Heart left ventricle (tissue), 16 donors: ENCODE data around the gene RAB17. TPM values are rescaled to one million over a fixed set of nuclear protein-coding genes. Genes with fewer than 3 reads are reported as not detected.

ENCODE experiments used
- ATAC-seq, 4 donors: fragments of 200-7000 bp; cut with Tn5 transposase; one replicate each; pipeline ENCODE4 v1.9.1; 2020 to 2022; ENCODE audit warnings: moderate library complexity in 4 of 4, mild to moderate bottlenecking in 3 of 4, moderate number of reproducible peaks in 1 of 4
- DNase-seq, 5 donors: peaks; one replicate each; pipeline ENCODE4 v3.0.0-alpha.2; 2020
- H3K27ac ChIP-seq, 12 donors: fragments of 200-600 bp; sonication (generic) in 4 of 12; one replicate each; pipeline versions ENCODE4 v1.5.0 to v1.8.0; 2016 to 2022; ENCODE audit warnings: mild to moderate bottlenecking in 2 of 12
- H3K27me3 ChIP-seq, 9 donors: fragments of 200-600 bp; sonication (generic) in 2 of 9; one replicate each; pipeline versions ENCODE4 v1.5.1 to v1.8.0; 2016 to 2022; ENCODE audit warnings: mild to moderate bottlenecking in 3 of 9
- H3K36me3 ChIP-seq, 9 donors: fragments of 200-600 bp; sonication (generic) in 2 of 9; one replicate each; pipeline versions ENCODE4 v1.5.0 to v1.8.0; 2018 to 2022; ENCODE audit warnings: mild to moderate bottlenecking in 2 of 9
- H3K4me1 ChIP-seq, 12 donors: fragments of 200-600 bp; sonication (generic) in 4 of 12; one replicate each; pipeline versions ENCODE4 v1.5.0 to v1.8.0; 2016 to 2022; ENCODE audit warnings: mild to moderate bottlenecking in 3 of 12
- H3K4me3 ChIP-seq, 12 donors: fragments of 200-600 bp; sonication (generic) in 4 of 12; one replicate each; pipeline versions ENCODE4 v1.5.0 to v1.8.0; 2017 to 2022; ENCODE audit warnings: mild to moderate bottlenecking in 9 of 12, moderate library complexity in 4 of 12
- H3K9me3 ChIP-seq, 12 donors: fragments of 200-600 bp; sonication (generic) in 4 of 12; one replicate each; pipeline versions ENCODE4 v1.5.0 to v1.8.0; 2016 to 2022; ENCODE audit warnings: mild to moderate bottlenecking in 1 of 12
- CTCF ChIP-seq, 12 donors: fragments of 200-600 bp; sonication (generic) in 4 of 12; IDR thresholded peaks; one replicate each; pipeline versions ENCODE4 v1.5.0 to v1.8.0; 2018 to 2022; ENCODE audit warnings: antibody characterized with exemption in 12 of 12, mild to moderate bottlenecking in 5 of 12
- POLR2A ChIP-seq, 2 donors: fragments of 450-650 bp; IDR thresholded peaks; one replicate each; pipeline ENCODE4 v1.6.1; 2017; ENCODE audit warnings: antibody characterized with exemption in 2 of 2, mild to moderate bottlenecking in 2 of 2, moderate library complexity in 2 of 2
- WGBS, 4 donors: extraction: QIAGEN DNeasy Blood & Tissue Kit in 2 of 4; methylation state at CpG; one replicate each; pipeline versions ENCODE4 v1.1.5 to v1.1.7; 2013 to 2018; 5-methylcytosine and 5-hydroxymethylcytosine counted together
- intact Hi-C, 10 donors: fragments of 100-400 bp; cut with DNase I; formaldehyde crosslinking; loops; one replicate each; pipeline versions ENCODE4 v1.11.1 to v1.14.2; 2022
- polyA plus RNA-seq, 2 donors: library from polyadenylated mRNA; stranded (reverse); fragments of 200-250 nt; gene quantifications; one replicate each; pipeline ENCODE4 v1.2.3, GENCODE V29; 2013
- total RNA-seq, 9 donors: library from RNA; depleted of rRNA in 2 of 9; stranded (reverse); fragments of >200 nt in 2 of 9; fragmentation: NEBNext Ultra II Directional in 3 of 9; extraction: Animal tissue kit (Norgen Biotek cat#: 25700) in 3 of 9; gene quantifications; one replicate each; pipeline versions ENCODE4 v1.1.0 to v1.2.4, GENCODE V29; 2016 to 2023
- donor health status: ischemic (EF 13 %, LVEDD 7.1; RV severe dilation, severe dysfunction).
- donor health status: healthy with polysubstance abuse.
- donor health status: DM: no; HTN: yes; CAD: no.
- donor health status: DM: no; HTN: no; CAD: no.
- donor health status: ischemic (EF 25% LVEDD 6.9; RV normal size, moderate dysfunction).
- donor health status: ischemic (EF 25% LVEDD 5.7; RV mildly dilated, moderate dysfunction).
- donor health status: healthy.
- donor health status: DM: yes; HTN: yes; CAD: no.
- donor health status: ischemic (EF 35%, LVEDD 5.7; RV mildly dilated, moderate dysfunction).
- donor health status: nonischemic (EF 11% LVEDD 7.7; RV severe dilation, severe dysfunction).
- donor health status: DM: yes; HTN: yes; CAD: no.
- donor health status: PGD.
- donor health status: ischemic (EF 29% LVEDD 5.4; RV normal size, mild dysfunction).
- donor health status: nonischemic (EF 23%, LVEDD 6.1; RV moderate dilation, normal function).

RAB17 gene
- total and polyA plus RNA-seq, 11 donors = 1.1 to 7.3 (median 3.7) TPM

- Histone ChIP-seq H3K9me3 (no peaks in the 10 kb centered on the region), H3K4me1 (peaks cover 0 to 29% (median 12%) of the 10 kb centered on the region in 12 donors), H3K27ac (no peak overlapping the region), H3K36me3 (no peaks in the 10 kb centered on the region), H3K27me3 (no peaks in the 10 kb centered on the region), H3K4me3 (no peak overlapping the region)
- DNase-seq = no peak
- ATAC-seq = peak in 1 of 4 donors; percentile 5
- intact Hi-C loops = loop anchor here (1.0 to 10.0 kb wide), 14 partner anchors 59 to 480 kb away; no protein-coding TSS in a partner anchor
- WGBS, 4 donors = 83 to 96% (median 88%) methylated on average over 4 of the region's 4 CpGs
- no peak for TF ChIP-seq CTCF (IDR thresholded peaks at IDR 0.05)
- TF ChIP-seq POLR2A (IDR thresholded peaks at IDR 0.05) = no peak
Observed at GRCh38 chr2:237572742-237573101, 17.8 kb downstream of the RAB17 start.

- H3K4me1 ChIP-seq = peaks cover 0 to 29% (median 12%) of the 10 kb centered on the region in 12 donors
- H3K27ac ChIP-seq = no peak overlapping the region
- no peaks in the 10 kb centered on the region for H3K9me3 ChIP-seq
- 6 to 9% (median 8%) methylated on average over 10 to 24 of the region's 24 CpGs for WGBS, 4 donors
- TF ChIP-seq CTCF (IDR thresholded peaks at IDR 0.05) (peak; percentile 95 to 100 (median 98)), POLR2A (IDR thresholded peaks at IDR 0.05) (no peak)
- intact Hi-C loops = loop anchor here (1.0 to 10.0 kb wide), 14 partner anchors 59 to 480 kb away; no protein-coding TSS in a partner anchor
- peak overlapping the region in 3 of 12 donors; percentile 3 to 31 (median 22) for H3K4me3 ChIP-seq
- ATAC-seq (peak; percentile 83 to 94 (median 90)), DNase-seq (peak; percentile 91 to 95 (median 93))
- H3K36me3 ChIP-seq = no peaks in the 10 kb centered on the region
- no peaks in the 10 kb centered on the region for H3K27me3 ChIP-seq
Observed at GRCh38 chr2:237572021-237572741, 18.4 kb downstream of the RAB17 start.

- peak in 1 of 5 donors; percentile 15 for DNase-seq
- peak in 1 of 4 donors; percentile 3 for ATAC-seq
Observed at GRCh38 chr2:237571551-237571950, 19.0 kb downstream of the RAB17 start.

More at GRCh38 chr2:237571551-237571950, 19.0 kb downstream of the RAB17 start:
- Histone ChIP-seq H3K4me1 (peaks cover 0 to 29% (median 12%) of the 10 kb centered on the region in 12 donors), H3K36me3 (no peaks in the 10 kb centered on the region), H3K9me3 (no peaks in the 10 kb centered on the region), H3K27me3 (no peaks in the 10 kb centered on the region), H3K27ac (no peak overlapping the region), H3K4me3 (no peak overlapping the region)
- 78 to 96% (median 89%) methylated on average over 7 of the region's 7 CpGs for WGBS, 4 donors
- intact Hi-C loops = loop anchor here in 8 of 10 donors (1.0 to 10.0 kb wide), 9 partner anchors 56 to 479 kb away; no protein-coding TSS in a partner anchor
- TF ChIP-seq CTCF (IDR thresholded peaks at IDR 0.05) = no peak
- no peak for TF ChIP-seq POLR2A (IDR thresholded peaks at IDR 0.05)
